Central memory CD4-positive, alpha-beta T cell (primary cell): ENCODE data around the gene NAXD.
"Not testable (repeated sequence)": the region's sequence is repeated elsewhere in the genome, so short reads cannot be mapped to it uniquely, and the experiment has no call there.

ENCODE experiments used
- DNase-seq: peaks from one replicate; pipeline ENCODE4 v3.0.0; 2022

Gene NAXD

GRCh38 chr13:110629735-110630134, 14.4 kb downstream of the NAXD start:
- peak; percentile 47 for DNase-seq

DNA sequence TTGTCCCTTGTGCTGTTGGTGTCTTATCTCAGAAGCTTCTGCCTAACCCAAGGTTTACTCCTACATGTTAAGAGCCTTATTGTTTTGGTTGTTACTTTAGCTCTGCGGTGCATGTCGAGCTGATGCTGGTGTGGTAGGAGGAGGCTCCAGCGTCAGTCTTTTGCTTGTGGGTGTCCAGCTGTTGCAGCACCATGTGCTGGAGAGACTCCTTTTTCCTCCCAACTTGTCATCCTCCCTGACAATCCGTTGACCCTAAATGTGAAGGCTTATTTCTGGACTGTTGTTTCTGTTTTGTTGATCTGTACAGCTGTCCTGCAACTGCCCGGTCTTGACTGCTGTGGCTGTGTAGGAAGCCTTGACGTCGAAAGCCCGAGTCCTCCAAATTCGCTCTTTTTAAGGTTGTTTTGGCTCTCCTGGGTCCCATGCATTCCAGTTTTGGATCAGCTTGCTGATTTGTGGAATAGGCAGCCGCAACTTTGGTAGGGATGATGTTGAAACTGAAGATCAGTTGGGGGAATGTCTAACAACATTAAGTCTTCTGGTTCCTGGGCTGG, 15.3 kb downstream of the NAXD start:
- no peak for DNase-seq

DNA sequence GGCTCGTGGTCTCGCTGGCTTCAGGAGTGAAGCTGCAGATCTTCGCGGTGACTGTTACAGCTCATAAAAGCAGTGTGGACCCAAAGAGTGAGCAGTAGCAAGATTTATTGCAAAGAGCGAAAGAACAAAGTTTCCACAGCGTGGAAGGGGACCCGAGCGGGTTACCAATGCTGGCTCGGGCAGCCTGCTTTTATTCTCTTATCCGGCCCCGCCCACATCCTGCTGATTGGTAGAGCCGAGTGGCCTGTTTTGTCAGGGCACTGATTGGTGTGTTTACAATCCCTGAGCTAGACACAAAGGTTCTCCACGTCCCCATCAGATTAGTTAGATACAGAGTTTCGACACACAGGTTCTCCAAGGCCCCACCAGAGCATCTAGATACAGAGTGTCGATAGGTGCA, 16.9 kb downstream of the NAXD start:
- DNase-seq = not testable (repeated sequence)

DNA sequence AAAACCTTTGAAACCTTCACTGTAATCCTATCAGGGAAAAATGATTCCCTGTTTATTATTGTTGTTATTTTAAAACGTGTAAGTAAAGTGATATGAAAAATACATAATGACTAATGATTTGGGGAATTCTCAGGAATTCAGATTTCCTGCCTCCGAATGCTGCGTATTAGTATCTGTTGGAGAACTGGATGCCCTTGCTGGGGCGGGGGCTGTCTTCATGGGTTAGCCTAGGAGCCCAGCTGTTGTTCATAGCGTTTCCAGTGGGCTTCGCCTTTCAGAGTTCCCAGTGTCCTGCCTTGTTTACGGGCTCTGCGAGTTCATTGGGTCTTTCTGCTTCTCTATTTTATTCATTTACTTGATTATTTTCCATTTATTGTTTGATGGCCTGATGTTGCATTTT, 18.4 kb downstream of the NAXD start:
- DNase-seq = no peak

- DNase-seq = no peak
Observed at GRCh38 chr13:110634558-110634957, 19.2 kb downstream of the NAXD start.

DNA sequence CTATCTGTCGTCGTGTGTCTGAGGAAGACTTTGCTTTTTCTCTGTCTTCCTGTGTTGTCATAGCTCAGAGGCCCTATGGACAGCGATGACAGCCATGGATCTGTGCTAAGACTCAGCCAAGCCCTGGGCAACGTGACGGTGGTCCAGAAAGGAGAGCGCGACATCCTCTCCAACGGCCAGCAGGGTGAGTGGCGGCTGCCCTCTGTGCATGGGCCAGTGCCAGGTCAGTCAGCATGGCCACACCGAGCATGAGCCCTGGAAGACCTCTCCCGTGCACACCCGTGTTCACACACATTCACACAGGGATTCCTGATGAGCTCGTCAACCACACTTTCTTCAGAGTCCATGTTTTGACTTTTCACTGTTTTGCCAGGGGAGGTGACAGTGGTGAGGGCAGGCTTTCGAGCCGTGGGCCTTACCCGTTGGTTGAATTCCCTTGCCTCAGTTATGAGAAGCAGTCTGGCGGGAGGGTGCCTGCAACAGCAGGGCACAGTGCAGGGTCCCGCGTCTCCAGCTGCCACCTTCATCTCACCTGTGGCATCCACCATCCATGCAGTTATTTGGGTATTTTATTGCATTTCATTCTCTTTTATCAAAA, 20.2 kb downstream of the NAXD start:
- DNase-seq = no peak

- DNase-seq = no peak
Observed at GRCh38 chr13:110636053-110636475, 20.7 kb downstream of the NAXD start.

GRCh38 chr13:110636701-110637201, 21.4 kb downstream of the NAXD start:
- DNase-seq = no peak

- DNase-seq = no peak
Observed at GRCh38 chr13:110637275-110637674, 21.9 kb downstream of the NAXD start.

- DNase-seq = no peak
Observed at GRCh38 chr13:110637747-110638146, 22.4 kb downstream of the NAXD start.

DNA sequence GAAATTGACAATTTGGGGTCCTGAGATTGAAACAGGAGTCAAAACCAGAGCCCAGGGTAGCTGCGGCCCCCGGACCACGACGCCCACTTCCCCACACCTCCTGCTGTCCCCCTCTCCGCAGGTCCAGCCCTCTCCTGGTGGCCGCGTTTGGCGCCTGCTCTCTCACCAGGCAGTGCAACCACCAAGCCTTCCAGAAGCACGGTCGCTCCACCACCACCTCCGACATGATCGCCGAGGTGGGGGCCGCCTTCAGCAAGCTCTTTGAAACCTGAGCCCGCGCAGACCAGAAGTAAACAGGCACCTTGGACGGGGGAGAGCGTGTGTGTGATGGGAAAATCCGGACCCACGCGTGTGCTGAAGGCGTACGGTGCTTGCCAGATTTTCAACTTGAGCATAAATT, 22.9 kb downstream of the NAXD start:
- no peak for DNase-seq

GRCh38 chr13:110638814-110639806, 23.8 kb downstream of the NAXD start:
- DNase-seq = no peak

GRCh38 chr13:110639935-110640334, 24.6 kb downstream of the NAXD start:
- DNase-seq = no peak

DNA sequence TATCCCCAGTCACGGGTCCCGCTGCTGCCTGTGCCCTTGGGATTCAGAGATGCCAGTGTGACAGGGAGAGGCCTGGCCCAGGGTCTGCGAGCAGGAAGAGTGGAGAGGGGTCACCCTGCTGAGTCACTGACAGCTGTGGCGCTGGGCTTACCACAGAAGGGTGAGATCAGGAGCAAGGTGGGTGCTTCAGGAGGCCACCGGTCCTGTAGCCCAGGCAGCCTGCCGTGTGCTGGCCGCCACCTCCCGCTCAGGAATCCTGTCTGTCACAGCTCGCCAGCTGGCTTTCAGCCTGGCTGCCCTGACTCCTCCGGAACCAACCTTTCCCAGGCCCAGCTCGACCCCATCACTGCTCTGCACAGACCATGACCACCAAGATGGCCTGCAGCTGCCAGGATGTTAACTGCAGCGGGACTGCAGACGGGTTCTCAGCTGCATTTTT, 25.3 kb downstream of the NAXD start:
- DNase-seq = no peak

DNA sequence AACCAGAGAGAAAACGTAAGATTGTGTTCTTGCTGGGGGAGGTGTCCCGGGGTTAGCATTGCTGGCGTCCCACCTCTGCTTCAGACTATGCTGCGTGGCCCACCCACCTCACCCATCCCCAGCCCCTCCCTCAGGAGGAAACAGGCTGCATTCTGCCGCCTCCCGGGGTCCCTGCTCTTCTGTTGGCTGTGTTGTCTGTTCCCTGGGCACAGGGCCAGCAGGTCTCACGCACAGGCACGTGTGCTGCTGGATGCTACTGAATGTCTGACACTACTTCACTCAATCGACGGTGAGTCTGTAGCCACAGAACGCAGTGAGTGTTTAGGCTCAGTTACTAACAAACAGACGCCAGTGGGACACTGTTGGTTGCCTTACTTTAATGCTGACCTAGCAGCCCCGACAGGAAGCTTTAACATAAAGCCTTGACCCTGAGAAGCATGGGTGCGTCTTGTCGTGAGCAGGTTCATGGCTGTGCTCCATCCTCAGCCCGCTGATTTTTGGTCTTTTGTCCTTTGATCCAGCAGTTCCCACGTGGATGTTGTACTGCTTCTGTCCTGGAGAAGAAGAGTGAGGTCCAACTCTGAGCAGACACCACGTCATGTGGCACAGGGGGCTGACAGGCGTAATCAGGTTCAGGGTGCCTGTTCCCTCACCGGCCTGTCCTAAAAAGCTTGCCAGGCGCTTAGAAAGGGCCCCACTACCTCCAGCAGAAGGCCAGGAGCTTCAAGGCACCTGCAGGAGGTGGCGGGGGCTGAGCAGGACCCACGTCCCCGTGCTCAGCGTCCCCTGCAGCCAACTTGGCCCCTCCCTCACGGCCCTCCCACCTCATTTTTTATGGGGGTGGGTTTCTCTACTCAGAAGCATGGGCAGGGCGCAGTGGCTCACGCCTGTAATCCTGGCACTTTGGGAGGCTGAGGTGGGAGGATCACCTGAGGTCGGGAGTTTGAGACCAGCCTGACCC, 26.0 kb downstream of the NAXD start:
- DNase-seq = no peak

GRCh38 chr13:110642291-110642981, 27.1 kb downstream of the NAXD start:
- no peak for DNase-seq

- no peak for DNase-seq
Observed at GRCh38 chr13:110643324-110643723, 28.0 kb downstream of the NAXD start.

- no peak for DNase-seq
Observed at GRCh38 chr13:110643768-110644421, 28.6 kb downstream of the NAXD start.

DNA sequence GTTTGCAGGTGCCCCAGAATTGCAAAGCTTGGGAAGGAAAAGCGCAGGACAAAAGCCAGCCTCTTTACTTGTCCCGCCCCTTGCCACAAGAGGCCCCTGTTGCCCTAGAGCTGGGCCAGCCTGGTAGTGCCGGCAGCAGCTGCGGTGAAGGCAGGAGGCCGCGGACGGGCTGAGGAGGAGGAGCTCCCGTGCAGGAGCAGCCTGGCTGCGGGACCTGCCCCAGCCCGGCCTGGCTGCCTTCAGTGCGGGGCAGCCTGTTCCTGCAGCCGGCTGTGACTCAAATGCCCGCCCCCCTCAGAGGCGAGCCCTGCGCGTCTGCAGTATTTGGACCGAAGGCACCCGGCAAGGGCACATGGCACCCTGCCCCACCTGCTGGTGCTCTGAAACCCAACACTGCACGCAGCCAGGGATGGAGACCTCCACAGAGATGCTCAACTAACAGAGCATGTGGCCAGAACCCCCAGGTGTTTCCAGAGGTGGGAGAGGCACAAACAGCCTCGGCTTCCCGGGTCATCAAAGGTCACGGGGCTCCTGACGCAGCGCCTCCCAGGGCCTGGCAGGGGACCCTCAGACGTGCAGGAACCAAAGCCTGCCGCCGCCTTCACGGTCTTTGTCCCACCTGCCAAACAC, 29.7 kb downstream of the NAXD start:
- DNase-seq = peak; percentile 49

DNA sequence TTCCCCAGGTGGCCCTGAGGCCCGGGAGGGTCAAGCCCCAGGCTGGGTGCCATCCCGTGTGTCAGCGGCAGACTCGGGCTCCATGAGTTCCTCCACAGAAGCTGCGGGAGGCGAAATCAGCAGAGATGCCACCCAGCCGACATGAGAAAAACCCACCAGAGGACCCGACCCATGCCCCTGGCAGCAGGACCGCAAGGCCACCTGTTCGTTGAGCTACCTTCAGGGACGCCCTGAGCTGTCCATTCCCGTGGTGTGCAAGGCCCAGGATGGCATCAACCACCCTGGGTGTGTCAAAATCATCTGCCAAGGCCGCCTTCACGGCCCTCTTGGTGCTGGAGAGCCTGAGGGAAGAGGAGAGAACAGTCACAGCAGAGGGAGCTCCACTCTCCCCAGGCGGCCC, 30.4 kb downstream of the NAXD start:
- DNase-seq = no peak
